GM18861 (cell line): ENCODE measurements around the gene THSD7A.

Source experiments
- ATAC-seq: cut with Tn5 transposase; IDR thresholded peaks from one replicate; pipeline ENCODE4 v1.9.1; 2021; ENCODE audit not compliant: unreplicated experiment

THSD7A gene

GRCh38 chr7:11591943-11592342 is 240.1 kb downstream of the THSD7A start:
- ATAC-seq: no peak

- ATAC-seq: no peak
These were observed 240.9 kb downstream of the THSD7A start for GRCh38 chr7:11591055-11591633.

DNA sequence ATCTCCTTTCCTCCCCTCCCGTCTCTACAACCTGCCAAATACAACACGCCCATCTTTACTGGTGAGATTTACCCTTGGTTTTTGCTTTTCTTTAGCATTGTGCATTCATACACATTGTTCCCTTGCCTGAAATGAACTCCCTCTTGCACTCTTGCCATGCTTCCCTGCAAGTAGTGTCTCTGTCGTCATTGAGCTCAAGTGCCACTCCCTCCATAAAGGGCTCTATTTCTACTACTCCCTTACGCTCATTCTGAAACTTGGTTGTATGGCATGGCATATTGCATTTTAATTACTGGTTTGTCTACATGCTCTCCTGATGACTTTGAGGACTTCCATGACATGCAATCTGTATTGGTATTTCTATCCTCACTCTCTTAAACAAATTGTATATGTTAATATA is 242.7 kb downstream of the THSD7A start:
- ATAC-seq: no peak

DNA sequence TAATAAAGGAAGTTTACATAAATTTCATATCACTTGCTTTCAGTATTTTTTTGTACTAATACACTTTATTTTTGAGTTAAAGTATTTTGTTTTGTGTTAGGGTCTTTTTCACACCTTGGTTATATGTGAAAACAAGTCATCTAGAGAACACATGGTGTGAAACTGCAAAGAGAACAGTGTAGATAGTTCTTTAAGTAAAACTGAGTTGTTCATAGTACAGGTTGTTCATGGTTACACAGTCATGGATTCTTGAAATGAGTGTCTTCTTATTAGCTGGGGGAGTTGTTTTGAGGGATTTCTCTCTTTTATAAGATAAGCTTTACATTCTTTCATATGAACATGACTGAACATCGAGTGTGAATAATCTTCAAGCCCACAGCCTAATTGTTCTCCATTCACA is 244.2 kb downstream of the THSD7A start:
- ATAC-seq: no peak

- no peak for ATAC-seq
These were observed 244.9 kb downstream of the THSD7A start for GRCh38 chr7:11587048-11587447.

DNA sequence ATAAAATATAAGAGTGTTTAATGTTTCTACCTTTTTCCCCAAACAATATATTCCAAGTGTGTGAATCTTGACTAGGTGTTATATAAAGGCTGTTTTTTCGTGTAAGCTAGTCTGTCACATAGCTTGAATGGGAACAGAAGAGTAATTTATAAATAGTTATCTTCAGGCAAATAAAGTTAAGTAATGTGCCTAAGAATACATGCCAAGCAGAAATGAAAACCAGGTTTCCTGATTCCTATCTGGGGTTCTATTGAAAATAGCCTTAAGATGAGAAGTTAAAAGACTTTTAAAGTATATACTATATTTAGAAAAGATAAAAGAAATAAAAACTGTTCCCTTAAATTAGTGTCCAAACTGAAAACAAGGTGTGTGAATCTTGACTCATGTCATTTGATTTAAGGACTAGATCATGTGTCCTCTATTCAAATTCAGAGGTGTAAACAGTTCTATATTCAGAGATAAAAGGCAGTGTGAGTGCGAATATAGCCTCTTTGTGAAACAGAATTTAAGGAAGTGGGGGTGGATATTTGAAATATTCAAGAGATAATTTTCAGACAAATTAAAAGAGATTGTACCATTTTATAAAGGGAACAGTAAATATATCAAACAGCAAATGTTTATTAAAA is 247.5 kb downstream of the THSD7A start:
- ATAC-seq: no peak

DNA sequence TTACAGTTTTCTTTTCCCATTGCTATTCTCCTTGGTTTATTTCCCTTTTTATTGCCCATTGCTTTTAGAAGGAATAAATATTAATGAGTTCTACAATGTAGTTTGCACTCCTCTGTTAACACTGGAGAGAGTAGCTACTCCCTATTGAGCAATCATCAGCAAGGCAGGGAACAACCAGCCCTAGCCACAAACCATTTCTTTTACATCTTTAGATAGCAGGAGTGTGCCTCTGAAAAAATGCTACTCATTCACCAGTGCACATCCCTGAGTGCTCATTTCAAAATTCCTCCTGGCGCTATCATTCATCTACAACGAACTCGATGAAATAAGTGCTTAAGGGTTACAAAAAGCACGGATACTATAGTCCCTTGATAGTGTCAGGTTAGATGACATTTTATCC is 252.9 kb downstream of the THSD7A start:
- no peak for ATAC-seq

GRCh38 chr7:11576310-11576709 is 255.7 kb downstream of the THSD7A start:
- ATAC-seq: no peak

DNA sequence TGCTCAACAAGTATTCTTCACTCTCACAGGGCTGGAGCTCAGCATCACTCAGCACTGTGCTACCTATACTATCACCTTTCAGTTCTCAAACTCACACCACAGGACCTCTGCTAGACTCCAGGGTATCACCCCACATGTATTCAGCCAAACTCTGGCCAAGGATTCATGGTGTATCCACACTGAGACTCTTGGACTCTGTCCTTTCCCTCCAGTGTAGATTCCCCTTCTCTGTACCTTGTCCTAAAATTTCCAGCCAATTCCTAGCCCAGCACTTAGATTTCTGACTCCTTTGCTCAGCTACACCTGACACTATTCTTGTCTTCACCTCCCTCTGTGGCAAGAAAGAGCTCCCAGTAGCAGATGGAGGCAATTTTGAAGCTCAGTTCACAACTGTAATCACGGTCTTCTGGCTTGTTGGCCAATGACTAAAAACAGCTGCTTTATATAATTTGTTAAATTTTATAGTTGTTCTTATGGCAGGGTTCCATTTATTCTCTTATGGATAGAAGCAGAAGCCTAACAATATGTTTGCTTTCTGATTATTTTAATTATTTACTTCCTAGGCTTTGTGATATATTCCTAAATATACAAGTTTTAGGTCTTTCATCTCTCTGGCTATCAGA is 258.8 kb downstream of the THSD7A start:
- no peak for ATAC-seq

GRCh38 chr7:11570922-11571550 is 261.0 kb downstream of the THSD7A start:
- no peak for ATAC-seq

DNA sequence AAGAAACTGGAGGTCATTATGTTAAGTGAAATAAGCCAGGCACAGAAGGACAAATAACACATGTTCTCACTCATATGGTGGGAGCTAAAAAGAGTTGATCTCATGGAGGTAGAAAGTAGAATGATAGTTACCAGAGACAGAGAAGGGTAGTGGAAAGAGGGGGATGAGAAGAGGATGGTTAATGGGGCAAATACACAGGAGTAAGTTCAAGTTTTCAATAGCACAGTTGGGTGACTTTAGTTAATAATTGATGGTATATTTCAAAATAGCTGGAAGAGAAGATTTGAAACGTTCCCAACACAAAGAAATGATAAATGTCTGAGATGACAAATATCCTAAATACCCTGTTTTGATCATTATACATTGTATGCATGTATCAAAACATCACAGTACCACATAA is 261.8 kb downstream of the THSD7A start:
- no peak for ATAC-seq

- ATAC-seq: no peak
These were observed 264.4 kb downstream of the THSD7A start for GRCh38 chr7:11567571-11567970.

- ATAC-seq: peak; percentile 79
These were observed 274.4 kb downstream of the THSD7A start for GRCh38 chr7:11557627-11558026.

GRCh38 chr7:11552676-11553296 is 279.2 kb downstream of the THSD7A start:
- no peak for ATAC-seq

DNA sequence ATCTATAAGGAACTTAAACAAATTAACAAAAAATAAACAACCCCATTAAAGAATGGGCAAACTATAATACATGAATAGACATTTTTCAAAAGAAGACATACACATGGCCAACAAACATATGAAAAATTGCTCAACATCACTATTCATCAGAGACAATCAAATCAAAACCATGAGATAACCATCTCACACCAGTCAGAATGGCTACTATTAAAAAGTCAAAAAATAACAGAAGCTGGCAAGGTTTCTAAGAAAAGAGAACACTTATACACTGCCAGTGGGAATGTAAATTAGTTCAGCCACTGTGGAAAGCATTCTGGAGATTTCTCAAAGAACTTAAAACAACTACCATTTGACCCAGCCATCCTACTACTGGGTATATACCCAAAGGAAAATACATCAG is 280.5 kb downstream of the THSD7A start:
- no peak for ATAC-seq

DNA sequence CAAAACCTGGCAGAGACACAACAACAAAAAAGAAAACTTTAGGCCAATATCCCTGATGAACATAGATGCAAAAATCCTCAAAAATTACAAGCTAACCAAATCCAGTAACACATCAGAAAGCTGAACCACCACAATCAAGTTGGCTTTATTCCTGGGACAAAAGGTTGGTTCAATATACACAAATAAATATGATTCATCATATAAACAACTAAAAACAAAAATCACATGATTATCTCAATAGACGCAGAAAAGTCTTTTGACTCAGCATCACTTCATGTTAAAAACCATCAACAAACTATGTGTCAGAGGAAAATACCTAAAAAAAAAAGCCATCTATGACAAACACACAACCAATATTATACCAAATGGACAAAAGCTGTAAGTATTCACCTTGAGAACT is 283.5 kb downstream of the THSD7A start:
- ATAC-seq: no peak

DNA sequence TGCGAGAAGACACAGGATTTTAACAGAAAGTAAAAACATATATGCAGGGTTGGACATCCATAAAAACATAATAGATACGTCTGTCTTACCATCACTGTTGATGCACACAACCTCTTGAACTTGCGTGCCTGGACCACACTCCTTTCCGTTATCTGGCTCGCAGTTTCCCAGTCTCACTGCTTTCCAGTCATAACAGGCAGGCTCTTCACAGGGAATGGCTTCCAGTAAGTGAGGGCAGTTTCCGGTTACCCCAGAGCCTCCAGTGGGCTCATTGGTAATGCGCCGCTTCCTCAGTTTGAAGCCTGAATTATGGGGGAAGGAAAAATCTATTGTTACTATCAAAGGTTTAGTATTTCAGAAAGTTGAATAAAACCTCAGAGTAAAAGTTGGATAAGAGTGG is 290.7 kb downstream of the THSD7A start:
- ATAC-seq: no peak

- ATAC-seq: no peak
These were observed 291.7 kb downstream of the THSD7A start for GRCh38 chr7:11540271-11540761.

- ATAC-seq: no peak
These were observed 292.1 kb downstream of the THSD7A start for GRCh38 chr7:11539853-11540252.

GRCh38 chr7:11538751-11539299 is 293.2 kb downstream of the THSD7A start:
- ATAC-seq: no peak

DNA sequence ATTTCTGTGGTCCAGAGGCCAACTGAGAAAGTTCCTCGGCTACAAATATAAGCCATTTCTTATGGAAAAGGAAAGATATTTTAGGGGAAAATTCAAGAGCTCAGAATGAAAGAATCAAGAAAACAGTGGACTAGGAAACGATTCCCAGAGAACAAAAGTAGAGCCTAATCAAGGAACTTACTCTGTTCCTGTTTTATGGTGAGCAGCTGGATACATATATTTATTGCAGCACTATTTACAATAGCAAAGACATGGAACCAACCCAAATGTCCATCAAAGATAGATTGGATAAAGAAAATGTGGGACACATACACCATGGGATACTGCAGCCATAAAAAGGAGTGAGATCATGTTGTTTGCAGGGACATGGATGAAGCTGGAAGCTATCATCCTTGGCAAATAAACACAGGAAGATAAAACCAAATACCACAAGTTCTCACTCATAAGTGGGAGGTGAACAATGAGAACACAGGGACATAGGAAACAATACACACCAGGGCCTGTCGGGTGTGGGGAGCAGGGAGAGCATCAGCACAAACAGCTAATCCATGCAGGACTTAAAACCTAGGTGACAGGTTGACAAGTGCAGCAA is 298.7 kb downstream of the THSD7A start:
- ATAC-seq: no peak
